ENCODE measurements around the gene FILIP1L. TPM values are rescaled to one million over a fixed set of nuclear protein-coding genes. Genes with fewer than 3 reads are reported as not detected.
A peak's percentile ranks its signal among the peaks of the same experiment; 100 is the strongest.

The FILIP1L gene
- total and polyA plus RNA-seq, 12 donors, result 5.3 to 33.2 (median 17.4) TPM

DNA sequence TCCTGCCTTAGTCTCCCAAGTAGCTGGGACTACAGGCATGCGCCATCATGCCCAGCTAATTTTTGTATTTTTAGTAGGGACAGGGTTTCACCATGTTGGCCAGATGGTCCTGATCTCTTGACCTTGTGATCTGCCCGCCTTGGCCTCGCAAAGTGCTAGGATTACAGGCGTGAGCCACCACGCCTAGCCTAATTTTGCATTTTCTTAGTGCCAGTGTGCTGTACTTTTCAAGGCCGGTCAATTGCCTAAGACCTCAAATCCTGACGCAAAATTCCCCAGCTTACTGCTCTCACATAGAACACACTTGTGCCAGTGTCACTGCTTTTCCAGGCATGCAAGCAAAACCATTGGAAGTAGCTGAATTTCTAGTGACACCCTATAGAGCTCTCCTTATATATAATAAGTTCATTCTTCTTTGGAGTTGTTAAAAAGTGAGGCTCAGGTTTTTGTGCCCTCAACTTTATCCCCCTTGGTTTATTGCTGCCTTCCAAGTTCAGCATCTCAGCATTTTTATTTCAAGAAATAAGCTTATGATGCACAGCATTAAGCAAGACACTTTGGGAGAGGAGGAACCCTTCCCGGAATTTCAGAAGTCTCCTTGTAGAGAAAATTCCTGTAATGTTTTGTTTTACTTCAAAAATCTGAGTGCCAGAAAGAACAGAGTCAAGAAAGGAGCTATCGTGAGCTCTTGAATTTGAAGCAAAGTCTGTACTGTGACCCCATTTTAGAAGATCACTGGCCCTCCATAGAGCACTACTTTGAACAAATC, 93.2 kb downstream of the FILIP1L start:
- H3K4me3 ChIP-seq, result no peak overlapping the region
- peak overlapping the region in 3 of 5 donors; percentile 58 to 76 (median 59) for H3K27ac ChIP-seq
- 58 to 86% (median 63%) methylated on average over 9 of the region's 9 CpGs for WGBS, 4 donors
- TF ChIP-seq POLR2A (IDR thresholded peaks at IDR 0.05), result peak in 1 of 2 donors; percentile 16
- TF ChIP-seq, protein P1, sequence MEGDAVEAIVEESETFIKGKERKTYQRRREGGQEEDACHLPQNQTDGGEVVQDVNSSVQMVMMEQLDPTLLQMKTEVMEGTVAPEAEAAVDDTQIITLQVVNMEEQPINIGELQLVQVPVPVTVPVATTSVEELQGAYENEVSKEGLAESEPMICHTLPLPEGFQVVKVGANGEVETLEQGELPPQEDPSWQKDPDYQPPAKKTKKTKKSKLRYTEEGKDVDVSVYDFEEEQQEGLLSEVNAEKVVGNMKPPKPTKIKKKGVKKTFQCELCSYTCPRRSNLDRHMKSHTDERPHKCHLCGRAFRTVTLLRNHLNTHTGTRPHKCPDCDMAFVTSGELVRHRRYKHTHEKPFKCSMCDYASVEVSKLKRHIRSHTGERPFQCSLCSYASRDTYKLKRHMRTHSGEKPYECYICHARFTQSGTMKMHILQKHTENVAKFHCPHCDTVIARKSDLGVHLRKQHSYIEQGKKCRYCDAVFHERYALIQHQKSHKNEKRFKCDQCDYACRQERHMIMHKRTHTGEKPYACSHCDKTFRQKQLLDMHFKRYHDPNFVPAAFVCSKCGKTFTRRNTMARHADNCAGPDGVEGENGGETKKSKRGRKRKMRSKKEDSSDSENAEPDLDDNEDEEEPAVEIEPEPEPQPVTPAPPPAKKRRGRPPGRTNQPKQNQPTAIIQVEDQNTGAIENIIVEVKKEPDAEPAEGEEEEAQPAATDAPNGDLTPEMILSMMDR (IDR thresholded peaks at IDR 0.05), result no peak
- no peaks in the 10 kb centered on the region for H3K9me3 ChIP-seq (replicated peaks in 1 of 3)
- H3K4me1 ChIP-seq (replicated peaks in 1 of 2), result peaks cover 14 to 40% of the 10 kb centered on the region in 2 donors
- DNase-seq, result peak; percentile 52 to 83 (median 67)
- H3K27me3 ChIP-seq, result no peaks in the 10 kb centered on the region
- no peaks in the 10 kb centered on the region for H3K36me3 ChIP-seq (replicated peaks in 1 of 2)
- intact Hi-C loops (cut with DNase I), result no loop called here

DNA sequence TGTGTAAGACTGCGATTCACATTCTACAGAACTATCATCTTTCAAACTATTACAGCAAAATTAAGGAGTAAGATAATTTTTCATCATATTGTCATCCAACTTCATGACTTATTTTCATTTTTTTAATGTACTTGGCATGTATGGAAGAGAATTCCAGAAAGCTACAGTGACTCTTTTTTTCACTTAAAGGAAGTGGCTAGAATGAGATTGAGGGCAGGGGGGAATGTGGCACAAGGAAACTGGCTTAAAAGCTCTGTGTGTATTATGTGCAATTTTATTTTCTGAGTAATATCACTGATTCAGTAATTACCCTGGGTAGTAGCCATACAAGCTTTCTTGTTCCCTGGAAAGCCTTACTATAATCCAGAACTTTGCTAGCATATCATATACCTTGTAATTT, 94.6 kb downstream of the FILIP1L start:
- intact Hi-C loops (cut with DNase I), result loop anchor here in 1 of 2 donors (10.0 kb wide), 1 partner anchor 85 kb away; no protein-coding TSS in a partner anchor
- DNase-seq, result no peak
- Histone ChIP-seq H3K4me3 (no peak overlapping the region), H3K36me3 (replicated peaks in 1 of 2) (no peaks in the 10 kb centered on the region), H3K4me1 (replicated peaks in 1 of 2) (peaks cover 12 to 26% of the 10 kb centered on the region in 2 donors), H3K9me3 (replicated peaks in 1 of 3) (peaks cover 0 to 4% (median 0%) of the 10 kb centered on the region in 3 donors), H3K27me3 (no peaks in the 10 kb centered on the region), H3K27ac (no peak overlapping the region)
- WGBS, 4 donors, result 92 to 96% (median 93%) methylated on average over 1 of the region's 1 CpG
- TF ChIP-seq POLR2A (IDR thresholded peaks at IDR 0.05), result no peak
- TF ChIP-seq, protein P1 (IDR thresholded peaks at IDR 0.05), result no peak

DNA sequence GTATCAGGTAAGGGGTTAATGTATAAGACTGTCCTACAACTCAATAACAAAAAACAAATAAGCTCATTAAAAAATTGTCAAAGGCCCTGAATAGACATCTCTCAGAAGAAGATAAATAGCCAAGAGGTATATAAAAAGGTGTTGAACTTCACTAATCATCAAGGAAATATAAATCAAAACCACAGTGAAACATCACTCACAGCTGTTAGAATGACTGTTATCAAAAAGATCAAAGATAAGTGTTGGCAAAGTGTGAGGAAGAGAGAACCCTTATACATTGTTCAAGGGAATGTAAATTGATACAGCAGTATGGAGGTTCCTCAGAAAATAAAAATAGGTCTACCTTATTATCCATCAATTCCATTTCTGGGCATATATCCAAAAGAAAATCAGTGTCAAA, 95.5 kb downstream of the FILIP1L start:
- Histone ChIP-seq H3K27me3 (no peaks in the 10 kb centered on the region), H3K9me3 (replicated peaks in 1 of 3) (peaks cover 0 to 4% (median 0%) of the 10 kb centered on the region in 3 donors), H3K27ac (no peak overlapping the region), H3K4me1 (replicated peaks in 1 of 2) (peaks cover 3 to 17% of the 10 kb centered on the region in 2 donors), H3K4me3 (no peak overlapping the region), H3K36me3 (replicated peaks in 1 of 2) (no peaks in the 10 kb centered on the region)
- intact Hi-C loops (cut with DNase I), result loop anchor here in 1 of 2 donors (10.0 kb wide), 1 partner anchor 84 kb away; no protein-coding TSS in a partner anchor
- TF ChIP-seq, protein P1 (IDR thresholded peaks at IDR 0.05), result no peak
- TF ChIP-seq POLR2A (IDR thresholded peaks at IDR 0.05), result no peak
- no peak for DNase-seq

DNA sequence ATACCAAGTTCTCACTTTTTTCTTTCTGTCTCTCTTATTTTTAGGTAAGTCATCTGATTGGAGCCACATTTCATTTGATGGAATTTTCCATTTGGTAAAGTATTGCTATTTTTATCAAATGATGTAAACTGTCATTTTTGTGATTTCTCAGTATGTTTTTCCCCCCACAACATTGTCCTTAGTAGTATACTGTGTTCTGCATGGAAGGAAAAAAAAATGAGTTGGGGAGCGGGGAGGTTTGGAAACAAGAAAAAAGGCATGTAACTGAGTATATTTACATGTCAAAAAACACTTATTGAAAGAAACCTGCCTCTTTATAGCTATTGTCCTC, 104.2 kb downstream of the FILIP1L start:
- Histone ChIP-seq H3K36me3 (replicated peaks in 1 of 2) (no peaks in the 10 kb centered on the region), H3K4me1 (replicated peaks in 1 of 2) (peaks cover 5 to 13% of the 10 kb centered on the region in 2 donors), H3K27ac (no peak overlapping the region), H3K4me3 (no peak overlapping the region), H3K9me3 (replicated peaks in 1 of 3) (peaks cover 0 to 2% (median 0%) of the 10 kb centered on the region in 3 donors), H3K27me3 (no peaks in the 10 kb centered on the region)
- intact Hi-C loops (cut with DNase I), result loop anchor here in 1 of 2 donors (10.0 kb wide), 1 partner anchor 75 kb away; no protein-coding TSS in a partner anchor
- WGBS, 4 donors, result 91 to 98% (median 96%) methylated on average over 1 of the region's 1 CpG
- DNase-seq, result no peak
- TF ChIP-seq, protein P1 (IDR thresholded peaks at IDR 0.05), result no peak
- TF ChIP-seq POLR2A (IDR thresholded peaks at IDR 0.05), result no peak

All from adrenal gland (tissue), 12 donors.